ENCODE results near the gene SLC2A11.
"Not testable (repeated sequence)": the region's sequence is repeated elsewhere in the genome, so short reads cannot be mapped to it uniquely, and the experiment has no call there.

Gene SLC2A11

GRCh38 chr22:23846081-23846469 is 11.6 kb upstream of the SLC2A11 start:
- H3K4me3 ChIP-seq (ENCODE audit: low read depth, low read length) = no peak overlapping the region

DNA sequence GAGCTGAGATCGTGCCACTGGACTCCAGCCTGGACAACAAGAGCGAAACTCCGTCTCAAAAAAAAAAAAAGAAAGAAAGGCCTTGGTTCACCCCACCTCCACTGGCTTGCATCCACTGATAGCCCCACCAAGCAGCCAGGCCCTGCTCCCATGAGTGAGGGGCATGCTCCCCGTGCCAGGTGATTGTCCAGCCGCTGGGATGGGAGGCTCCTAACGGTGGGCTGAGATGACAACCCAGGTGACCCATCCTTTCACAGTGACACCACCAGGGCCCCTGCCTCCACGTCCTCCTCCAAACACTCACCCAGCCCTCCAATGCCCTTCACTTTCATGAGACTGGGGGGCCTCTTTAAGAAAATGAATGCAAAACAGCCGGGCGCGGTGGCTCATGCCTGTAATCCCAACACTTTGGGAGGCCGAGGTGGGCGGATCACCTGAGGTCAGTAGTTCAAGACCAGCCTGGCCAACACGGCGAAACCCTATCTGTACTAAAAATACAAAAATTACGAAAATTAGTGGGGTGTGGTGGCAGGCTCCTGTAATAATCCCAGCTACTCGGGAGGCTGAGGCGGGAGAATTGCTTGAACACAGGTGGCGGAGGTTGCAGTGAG is 10.3 kb upstream of the SLC2A11 start:
- no peak overlapping the region for H3K4me3 ChIP-seq (ENCODE audit: low read depth, low read length)

- H3K4me3 ChIP-seq (ENCODE audit: low read depth, low read length) = no peak overlapping the region
These were observed 9.4 kb upstream of the SLC2A11 start for GRCh38 chr22:23847991-23848864.

- H3K4me3 ChIP-seq (ENCODE audit: low read depth, low read length) = no peak overlapping the region
These were observed 8.4 kb upstream of the SLC2A11 start for GRCh38 chr22:23849009-23850006.

GRCh38 chr22:23850136-23850611 is 7.5 kb upstream of the SLC2A11 start:
- H3K4me3 ChIP-seq (ENCODE audit: low read depth, low read length) = no peak overlapping the region

- peak overlapping the region; percentile 80 for H3K4me3 ChIP-seq (ENCODE audit: low read depth, low read length)
These were observed 712 bp upstream of the SLC2A11 start for GRCh38 chr22:23856721-23857605.

GRCh38 chr22:23858484-23858815 is 775 bp downstream of the SLC2A11 start:
- peak overlapping the region; percentile 80 for H3K4me3 ChIP-seq (ENCODE audit: low read depth, low read length)

GRCh38 chr22:23859201-23859600 is 1.5 kb downstream of the SLC2A11 start:
- no peak overlapping the region for H3K4me3 ChIP-seq (ENCODE audit: low read depth, low read length)

DNA sequence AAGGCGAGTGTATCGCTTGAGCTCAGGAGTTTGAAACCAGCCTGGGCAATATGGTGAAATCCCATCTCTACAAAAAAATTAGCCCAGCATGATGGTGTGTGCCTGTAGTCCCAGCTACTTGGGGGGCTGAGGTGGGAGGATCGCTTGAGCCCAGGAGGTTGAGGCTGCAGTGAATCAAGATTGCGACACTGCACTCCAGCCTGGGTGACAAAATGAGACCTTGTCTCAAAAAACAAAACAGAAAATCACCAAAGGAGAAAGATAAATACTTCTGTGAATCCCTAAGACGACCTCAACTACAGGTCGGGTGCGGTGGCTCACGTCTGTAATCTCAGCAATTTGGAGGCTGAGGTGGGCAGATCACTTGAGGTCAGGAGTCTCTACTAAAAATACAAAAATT is 2.5 kb downstream of the SLC2A11 start:
- not testable (repeated sequence) for H3K4me3 ChIP-seq (ENCODE audit: low read depth, low read length)

GRCh38 chr22:23862103-23862502 is 4.4 kb downstream of the SLC2A11 start:
- H3K4me3 ChIP-seq (ENCODE audit: low read depth, low read length) = no peak overlapping the region

GRCh38 chr22:23864499-23865154 is 7.0 kb downstream of the SLC2A11 start:
- not testable (repeated sequence) for H3K4me3 ChIP-seq (ENCODE audit: low read depth, low read length)

- H3K4me3 ChIP-seq (ENCODE audit: low read depth, low read length) = no peak overlapping the region
These were observed 10.9 kb downstream of the SLC2A11 start for GRCh38 chr22:23868580-23868979.

- no peak overlapping the region for H3K4me3 ChIP-seq (ENCODE audit: low read depth, low read length)
These were observed 17.2 kb downstream of the SLC2A11 start for GRCh38 chr22:23874871-23875270.

GRCh38 chr22:23875801-23876200 is 18.1 kb downstream of the SLC2A11 start:
- no peak overlapping the region for H3K4me3 ChIP-seq (ENCODE audit: low read depth, low read length)

GRCh38 chr22:23877566-23877965 is 19.9 kb downstream of the SLC2A11 start:
- H3K4me3 ChIP-seq (ENCODE audit: low read depth, low read length) = no peak overlapping the region

GRCh38 chr22:23878219-23878618 is 20.5 kb downstream of the SLC2A11 start:
- no peak overlapping the region for H3K4me3 ChIP-seq (ENCODE audit: low read depth, low read length)

GRCh38 chr22:23882370-23882769 is 24.7 kb downstream of the SLC2A11 start:
- H3K4me3 ChIP-seq (ENCODE audit: low read depth, low read length) = no peak overlapping the region

DNA sequence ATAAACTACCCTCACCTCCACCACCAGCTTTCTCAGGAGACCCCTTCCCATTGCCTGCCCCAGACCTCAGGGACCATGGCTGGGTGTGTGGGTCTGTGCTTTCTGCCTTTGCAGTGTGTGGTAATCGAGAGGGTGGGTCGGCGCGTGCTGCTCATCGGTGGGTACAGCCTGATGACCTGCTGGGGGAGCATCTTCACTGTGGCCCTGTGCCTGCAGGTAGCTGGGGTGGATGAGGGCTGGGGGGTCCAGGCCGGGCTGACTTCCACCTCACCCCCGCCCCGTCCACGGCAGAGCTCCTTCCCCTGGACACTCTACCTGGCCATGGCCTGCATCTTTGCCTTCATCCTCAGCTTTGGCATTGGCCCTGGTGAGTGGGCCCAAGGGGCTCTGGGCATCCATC is 26.0 kb downstream of the SLC2A11 start:
- no peak overlapping the region for H3K4me3 ChIP-seq (ENCODE audit: low read depth, low read length)

GRCh38 chr22:23884140-23884539 is 26.5 kb downstream of the SLC2A11 start:
- no peak overlapping the region for H3K4me3 ChIP-seq (ENCODE audit: low read depth, low read length)
